GM12864 (cell line): ENCODE data around the gene CASKIN1.

Source experiments
- DNase-seq: peaks from one replicate; pipeline ENCODE4 v3.0.0-alpha.2; 2011; ENCODE audit warnings: low read depth
- H3K4me3 ChIP-seq: 2 replicates; pipeline ENCODE4 v1.5.1; 2011; ENCODE audit warnings: mild to moderate bottlenecking, low read depth, low read length, control low read depth
- CTCF ChIP-seq: IDR thresholded peaks from 2 replicates; pipeline ENCODE4 v1.5.1; 2011; ENCODE audit warnings: low read depth, mild to moderate bottlenecking, moderate library complexity, low read length, control low read depth, inconsistent platforms; ENCODE audit errors: missing control alignments

The CASKIN1 gene

GRCh38 chr16:2194852-2195321 lies 1.5 kb downstream of the CASKIN1 start:
- no peak overlapping the region for H3K4me3 ChIP-seq
- peak; percentile 27 for DNase-seq
- peak; percentile 66 for TF ChIP-seq CTCF

- no peak for DNase-seq
- no peak overlapping the region for H3K4me3 ChIP-seq
These were observed 2.1 kb downstream of the CASKIN1 start for GRCh38 chr16:2194166-2194834.

GRCh38 chr16:2191446-2191706 lies 5.0 kb downstream of the CASKIN1 start:
- no peak overlapping the region for H3K4me3 ChIP-seq
- no peak for DNase-seq

More at GRCh38 chr16:2194166-2194834, 2.1 kb downstream of the CASKIN1 start:
- TF ChIP-seq CTCF, result no peak

GRCh38 chr16:2190659-2191445 lies 5.6 kb downstream of the CASKIN1 start:
- DNase-seq, result no peak
- no peak for TF ChIP-seq CTCF
- no peak overlapping the region for H3K4me3 ChIP-seq

More at GRCh38 chr16:2191446-2191706, 5.0 kb downstream of the CASKIN1 start:
- TF ChIP-seq CTCF, result no peak

GRCh38 chr16:2190002-2190658 lies 6.3 kb downstream of the CASKIN1 start:
- no peak for DNase-seq
- no peak overlapping the region for H3K4me3 ChIP-seq
- TF ChIP-seq CTCF, result no peak

- no peak for TF ChIP-seq CTCF
- no peak overlapping the region for H3K4me3 ChIP-seq
- no peak for DNase-seq
These were observed 7.0 kb downstream of the CASKIN1 start for GRCh38 chr16:2189252-2189893.
